DOHH2 (cell line): ENCODE results near the gene ULBP1.

Experiments used
- H3F3A ChIP-seq: fragments of 200-600 bp; sonication (generic), shearing (Covaris generic); 2 replicates; pipeline ENCODE4 v1.6.0; 2016; ENCODE audit warnings: antibody characterized with exemption, mild to moderate bottlenecking; ENCODE audit not compliant: control insufficient read depth, insufficient read depth
- H3K27ac ChIP-seq: fragments of 200-600 bp; sonication (generic); 2 replicates; pipeline ENCODE4 v1.5.1; 2014; ENCODE audit warnings: low read depth, mild to moderate bottlenecking, low read length, moderate library complexity
- H3K27me3 ChIP-seq: fragments of 200-600 bp; sonication (generic); 2 replicates; pipeline ENCODE4 v1.6.1; 2014; ENCODE audit warnings: mild to moderate bottlenecking, low read length, mixed read lengths; ENCODE audit not compliant: control insufficient read depth
- H3K36me3 ChIP-seq: fragments of 200-600 bp; sonication (generic); 2 replicates; pipeline ENCODE4 v1.6.1; 2014; ENCODE audit warnings: mild to moderate bottlenecking, low read length, moderate library complexity, mixed read lengths; ENCODE audit not compliant: control insufficient read depth
- H3K4me1 ChIP-seq: fragments of 200-600 bp; sonication (generic); 2 replicates; pipeline ENCODE4 v1.6.1; 2014; ENCODE audit warnings: mild to moderate bottlenecking, low read length, mixed read lengths; ENCODE audit not compliant: control insufficient read depth
- H3K4me2 ChIP-seq: fragments of 200-600 bp; sonication (generic); 2 replicates; pipeline ENCODE4 v1.6.0; 2014; ENCODE audit warnings: mild to moderate bottlenecking, low read length, moderate library complexity
- H3K4me3 ChIP-seq: fragments of 200-600 bp; sonication (generic); 2 replicates; pipeline ENCODE4 v1.5.1; 2014; ENCODE audit warnings: mild to moderate bottlenecking, low read length, mixed read lengths
- H3K79me2 ChIP-seq: fragments of 200-600 bp; sonication (generic); 2 replicates; pipeline ENCODE4 v1.6.1; 2014; ENCODE audit warnings: mild to moderate bottlenecking, low read length, mixed read lengths; ENCODE audit not compliant: control insufficient read depth
- H3K9me2 ChIP-seq: fragments of 200-600 bp; sonication (generic); replicated peaks from 2 replicates; pipeline ENCODE4 v1.6.1; 2014; ENCODE audit warnings: mild to moderate bottlenecking, low read length, mixed read lengths; ENCODE audit not compliant: control insufficient read depth
- H3K9me3 ChIP-seq: fragments of 200-600 bp; sonication (generic); 2 replicates; pipeline ENCODE4 v1.6.1; 2014; ENCODE audit warnings: antibody characterized with exemption, low read length, mixed read lengths; ENCODE audit not compliant: control insufficient read depth, insufficient read depth
- H4K20me1 ChIP-seq: fragments of 200-600 bp; sonication (generic); 2 replicates; pipeline ENCODE4 v1.6.0; 2014; ENCODE audit warnings: low read depth, mild to moderate bottlenecking, antibody characterized with exemption, low read length, moderate library complexity; ENCODE audit not compliant: control insufficient read depth, insufficient read depth
- CTCF ChIP-seq: fragments of 200-600 bp; sonication (generic); IDR thresholded peaks from one replicate; pipeline ENCODE4 v1.5.1; 2014; ENCODE audit warnings: antibody characterized with exemption, mild to moderate bottlenecking, low read depth, low read length; ENCODE audit not compliant: poor library complexity, severe bottlenecking
- EZH2phosphoT487 ChIP-seq: fragments of 200-600 bp; sonication (generic); IDR thresholded peaks from 2 replicates; pipeline ENCODE4 v1.6.1; 2017; ENCODE audit warnings: borderline replicate concordance, mild to moderate bottlenecking, antibody characterized with exemption, low read length, moderate library complexity, mixed read lengths

Gene ULBP1

GRCh38 chr6:149987602-149988107 lies 23.9 kb downstream of the ULBP1 start:
- no peak overlapping the region for H3K4me2 ChIP-seq
- H3K36me3 ChIP-seq = no peaks in the 10 kb centered on the region
- H3K4me1 ChIP-seq = peaks cover 21% of the 10 kb centered on the region
- H3K4me3 ChIP-seq = no peak overlapping the region
- 0 out of 2 replicates have a peak, but pooled peaks cover 3% of the 10 kb centered on the region for H3K9me3 ChIP-seq
- no peaks in the 10 kb centered on the region for H3K79me2 ChIP-seq
- peaks cover 80% of the 10 kb centered on the region for H3K27me3 ChIP-seq
- no peaks in the 10 kb centered on the region for H4K20me1 ChIP-seq
- TF ChIP-seq EZH2phosphoT487 = no peak
- TF ChIP-seq CTCF = no peak
- no peaks in the 10 kb centered on the region for H3F3A ChIP-seq
- H3K9me2 ChIP-seq = no peaks in the 10 kb centered on the region
- H3K27ac ChIP-seq = no peak overlapping the region

GRCh38 chr6:149988550-149989346 lies 25.0 kb downstream of the ULBP1 start:
- TF ChIP-seq CTCF (no peak), EZH2phosphoT487 (no peak)

GRCh38 chr6:149990212-149990660 lies 26.5 kb downstream of the ULBP1 start:
- H3K4me3 ChIP-seq = peak overlapping the region; percentile 67
- H3K27me3 ChIP-seq = peaks cover 82% of the 10 kb centered on the region
- no peaks in the 10 kb centered on the region for H4K20me1 ChIP-seq
- H3K4me1 ChIP-seq = peaks cover 21% of the 10 kb centered on the region
- no peaks in the 10 kb centered on the region for H3F3A ChIP-seq
- H3K79me2 ChIP-seq = no peaks in the 10 kb centered on the region
- H3K9me2 ChIP-seq = no peaks in the 10 kb centered on the region
- 0 out of 2 replicates have a peak, but pooled peaks cover 3% of the 10 kb centered on the region for H3K9me3 ChIP-seq
- no peaks in the 10 kb centered on the region for H3K36me3 ChIP-seq
- TF ChIP-seq CTCF = no peak
- TF ChIP-seq EZH2phosphoT487 = no peak
- H3K27ac ChIP-seq = no peak overlapping the region
- peak overlapping the region; percentile 82 for H3K4me2 ChIP-seq

More at GRCh38 chr6:149988550-149989346, 25.0 kb downstream of the ULBP1 start:
- Histone ChIP-seq H3K36me3 (no peaks in the 10 kb centered on the region), H3K27me3 (peaks cover 84% of the 10 kb centered on the region), H4K20me1 (no peaks in the 10 kb centered on the region), H3K4me2 (no peak overlapping the region), H3K27ac (no peak overlapping the region), H3K9me3 (0 out of 2 replicates have a peak, but pooled peaks cover 3% of the 10 kb centered on the region), H3K4me3 (no peak overlapping the region), H3K9me2 (no peaks in the 10 kb centered on the region), H3F3A (no peaks in the 10 kb centered on the region), H3K4me1 (peaks cover 21% of the 10 kb centered on the region), H3K79me2 (no peaks in the 10 kb centered on the region)
